Astrocyte of the hippocampus (primary cell): ENCODE results near the gene GAR1.
"Not testable (repeated sequence)": the region's sequence is repeated elsewhere in the genome, so short reads cannot be mapped to it uniquely, and the experiment has no call there.

ENCODE experiments used
- DNase-seq: peaks from one replicate; pipeline ENCODE4 v3.0.0; 2011; ENCODE audit warnings: low read depth, low spot score

Gene GAR1

DNA sequence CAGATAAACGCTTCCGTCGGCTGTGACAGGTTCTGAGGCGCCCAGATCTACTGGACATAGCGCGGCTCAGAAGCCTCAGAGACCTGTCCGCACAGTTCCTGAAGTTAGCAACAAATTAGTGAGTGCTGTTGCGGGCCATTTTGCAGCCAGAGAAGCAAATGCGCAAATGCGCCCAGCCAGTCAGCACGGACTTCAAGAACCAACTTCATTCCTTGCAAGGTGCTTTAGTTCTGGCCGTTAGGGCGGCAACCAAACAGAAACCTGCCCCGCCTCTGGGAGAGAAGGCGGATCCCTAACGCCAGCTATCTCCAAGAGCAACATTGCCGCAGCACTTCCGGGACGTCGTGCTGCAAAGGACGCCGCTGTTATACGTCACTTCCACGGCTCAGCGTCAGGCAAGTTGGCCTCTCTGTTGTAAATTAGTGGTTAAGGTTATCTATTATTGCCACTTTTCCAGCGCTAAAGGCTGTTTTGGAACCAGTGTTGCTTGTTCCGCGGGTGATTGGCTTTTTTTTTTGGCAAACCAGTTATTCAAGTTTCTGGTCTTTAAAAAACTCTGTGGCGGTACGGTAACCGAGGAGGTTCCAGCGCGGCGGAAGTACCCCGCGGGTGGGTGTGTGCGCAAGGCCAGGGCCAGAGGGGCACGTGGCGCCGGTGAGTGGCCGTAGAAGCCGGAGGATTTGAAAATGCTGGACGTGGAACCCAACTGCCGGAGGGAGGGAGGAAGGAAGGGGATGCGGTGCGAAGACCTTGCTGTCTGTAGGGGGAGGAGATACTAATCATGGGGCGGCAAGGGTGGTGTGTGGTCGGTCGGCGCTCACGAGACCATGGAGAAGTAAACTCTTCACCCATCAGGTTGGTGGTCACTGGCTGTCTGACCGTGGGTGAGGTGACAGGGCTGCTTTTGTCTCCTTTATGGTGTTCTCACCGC is at the start of gene GAR1:
Gene GAR1 (plus strand): TSS at position 612 of the 931 bp plus-strand sequence. CDS start 403 bp downstream, outside the sequence.
- DNase-seq = peak; percentile 97

DNA sequence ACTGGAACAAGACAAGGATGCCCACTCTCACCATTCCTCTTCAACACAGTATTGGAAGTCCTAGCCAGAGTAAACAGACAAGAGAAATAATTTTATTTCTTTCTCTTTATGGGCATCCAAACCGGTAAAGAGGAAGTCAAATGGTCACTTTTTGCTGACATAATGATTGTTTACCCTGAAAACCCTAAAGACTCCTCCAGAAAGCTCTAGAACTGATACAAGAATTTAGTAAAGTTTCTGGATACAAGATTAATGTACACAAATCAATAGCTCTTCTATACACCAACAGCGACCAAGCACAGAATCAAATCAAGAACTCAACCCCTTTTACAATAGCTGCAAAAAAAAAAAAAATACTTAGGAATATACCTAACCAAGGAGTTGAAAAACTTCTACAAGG is 33.5 kb upstream of the GAR1 start:
- not testable (repeated sequence) for DNase-seq

DNA sequence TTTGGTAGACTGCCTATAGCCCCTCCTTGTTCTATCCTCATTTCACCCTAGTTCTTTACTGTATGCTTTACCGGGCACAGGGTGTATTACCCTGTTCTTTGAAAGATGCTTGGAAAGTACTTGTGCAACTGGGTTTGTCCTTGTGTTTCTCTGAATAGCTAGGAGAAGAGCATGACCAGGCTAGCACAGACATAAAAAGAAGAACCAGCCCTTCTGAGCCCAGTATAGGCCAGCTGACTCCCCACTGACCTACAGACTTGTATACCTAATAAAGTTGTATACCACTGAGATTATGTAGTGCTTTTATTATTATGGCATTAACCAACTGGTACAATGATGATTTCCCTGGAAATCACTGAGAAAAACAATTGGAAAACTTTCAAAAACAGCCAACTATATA is 28.7 kb upstream of the GAR1 start:
- no peak for DNase-seq

DNA sequence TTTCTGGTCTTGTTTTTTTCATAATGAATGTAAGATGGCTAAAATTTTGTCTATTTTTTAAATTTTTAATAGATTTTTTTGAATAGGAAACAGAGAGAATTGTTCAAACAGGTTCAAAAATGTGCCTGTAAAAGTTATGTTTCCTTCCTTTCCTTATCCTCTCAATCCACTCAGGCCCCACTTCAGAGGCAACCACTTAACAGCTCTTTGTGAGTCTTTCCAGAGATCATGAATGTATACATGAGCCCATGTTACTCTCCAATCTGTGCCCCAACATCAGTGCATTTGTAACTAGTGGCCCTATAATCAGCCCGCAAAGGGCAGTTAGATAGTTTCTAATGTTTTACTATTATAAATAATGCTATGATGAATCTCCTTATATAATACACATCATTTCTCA is 27.8 kb upstream of the GAR1 start:
- DNase-seq = no peak

DNA sequence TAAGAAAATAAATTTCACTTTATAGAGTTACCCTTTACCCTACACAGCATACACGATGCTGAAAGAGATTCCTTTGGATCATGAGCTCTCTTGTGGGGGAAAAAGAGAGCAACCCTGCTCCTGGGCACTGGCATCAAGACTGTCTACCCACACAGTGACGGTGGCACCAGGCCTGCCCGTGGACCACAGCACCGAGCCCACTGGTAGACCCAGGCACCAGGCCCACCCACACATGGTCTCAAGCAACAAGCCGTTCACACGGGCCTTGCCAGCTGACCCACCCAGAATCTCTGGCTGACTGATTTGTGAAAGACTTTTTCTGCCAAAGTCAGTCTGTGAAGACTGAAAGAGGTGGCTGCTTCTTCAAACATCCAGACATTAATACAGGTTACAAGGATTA is 20.5 kb upstream of the GAR1 start:
- DNase-seq = no peak

DNA sequence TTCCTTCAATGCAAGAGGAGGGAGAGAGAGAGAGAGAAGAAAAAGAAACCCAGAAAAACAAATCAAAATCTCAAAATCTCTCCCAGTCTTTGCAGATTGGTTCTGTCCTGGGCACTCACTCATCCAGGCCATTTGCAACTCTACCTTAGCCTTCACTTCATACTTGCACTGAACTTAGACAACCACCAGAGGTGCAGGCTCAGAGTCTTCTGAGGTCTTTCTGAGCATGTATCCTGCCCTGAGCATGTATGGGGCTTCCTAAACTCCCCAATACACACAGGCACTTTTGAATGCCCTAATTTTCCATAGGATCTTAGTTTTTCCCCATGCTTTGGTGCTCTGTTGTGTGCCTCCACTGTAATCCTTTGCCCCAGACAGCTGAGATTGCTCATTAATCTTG is 16.7 kb upstream of the GAR1 start:
- DNase-seq = no peak

DNA sequence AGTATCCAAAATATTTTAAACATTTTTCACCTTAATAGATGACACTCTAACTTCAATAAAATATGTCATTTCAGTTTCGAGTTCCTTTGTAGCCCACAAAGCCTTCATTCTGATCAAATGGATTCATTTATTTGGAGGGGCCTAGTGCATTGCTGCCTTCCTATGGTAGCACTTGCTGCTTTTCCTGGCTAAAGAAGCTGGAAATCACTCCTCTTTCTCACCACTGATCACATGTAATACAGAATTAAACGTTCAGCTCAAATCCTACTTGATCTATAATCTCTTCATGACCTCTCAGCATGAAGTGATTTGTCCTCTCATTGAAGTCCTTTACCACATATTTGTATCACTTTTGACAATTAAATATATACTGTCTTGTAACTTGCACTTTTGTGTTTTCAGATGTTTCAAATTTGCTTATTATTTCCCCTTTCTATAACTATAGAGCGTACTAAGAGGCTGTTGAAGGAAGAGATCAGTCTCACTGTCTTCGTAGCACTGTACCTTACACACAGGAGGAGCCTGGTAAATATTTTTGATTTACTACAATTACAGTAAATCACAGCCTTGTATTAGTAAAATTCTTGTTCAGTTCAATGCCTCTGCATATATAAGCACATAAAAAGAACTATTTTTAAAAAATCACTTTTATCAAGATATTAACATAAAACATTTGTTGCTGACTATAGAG is 14.3 kb upstream of the GAR1 start:
- peak; percentile 29 for DNase-seq

DNA sequence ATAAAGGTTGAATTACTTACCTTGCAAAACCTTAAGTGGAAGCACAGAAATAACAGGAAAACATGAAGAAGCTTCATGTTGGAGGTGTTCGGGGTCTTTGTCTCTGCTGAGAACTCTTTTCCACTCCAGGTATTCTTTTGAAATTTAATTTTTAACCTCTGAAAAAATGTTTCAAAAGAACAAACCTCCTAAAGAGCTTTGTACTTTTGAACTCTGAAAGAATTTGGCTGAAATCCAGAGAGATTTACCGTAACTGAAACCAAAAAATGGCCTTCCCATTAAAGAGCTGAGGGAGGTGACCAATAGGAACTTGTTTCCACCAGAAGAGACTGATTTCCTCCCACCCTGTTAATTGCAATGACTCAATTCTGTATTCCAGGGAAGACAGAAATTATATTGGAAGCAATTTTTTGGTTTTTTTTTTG is 13.7 kb upstream of the GAR1 start, which contains the start of gene CFI:
Gene CFI (minus strand): TSS at position 105 of the 425 bp plus-strand sequence. CDS start 28 bp downstream, at position 77.
- peak; percentile 90 for DNase-seq

DNA sequence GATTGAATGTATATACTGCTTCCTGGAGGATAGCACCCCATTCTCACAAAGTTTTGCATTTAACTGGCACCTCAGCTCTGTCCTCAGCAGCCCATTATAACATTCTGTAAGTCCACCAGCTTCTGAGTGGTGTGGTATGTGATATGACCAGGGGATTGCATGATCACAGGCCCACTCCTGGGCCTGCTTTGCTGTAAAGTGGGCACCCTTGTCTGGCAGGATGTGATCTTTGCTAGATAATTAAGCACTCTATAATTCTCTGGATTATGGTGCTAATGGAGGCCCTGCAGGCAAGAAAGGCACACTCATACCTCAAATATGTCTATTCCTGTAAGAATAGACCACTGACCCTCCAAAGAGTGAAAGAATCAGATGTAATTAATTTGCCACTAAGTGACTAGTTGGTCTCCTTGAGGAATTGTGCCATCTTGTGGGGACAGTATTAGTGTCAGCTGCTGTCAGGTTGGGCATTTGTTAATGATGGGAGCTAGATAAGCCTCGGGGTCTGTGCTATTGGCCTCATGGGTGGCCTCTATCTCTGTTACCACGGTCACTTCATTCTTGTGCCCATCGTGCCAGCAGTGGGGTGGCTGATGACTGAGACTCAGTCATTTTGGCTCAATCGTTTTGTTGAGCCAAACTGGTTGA is 11.5 kb upstream of the GAR1 start:
- peak; percentile 87 for DNase-seq

DNA sequence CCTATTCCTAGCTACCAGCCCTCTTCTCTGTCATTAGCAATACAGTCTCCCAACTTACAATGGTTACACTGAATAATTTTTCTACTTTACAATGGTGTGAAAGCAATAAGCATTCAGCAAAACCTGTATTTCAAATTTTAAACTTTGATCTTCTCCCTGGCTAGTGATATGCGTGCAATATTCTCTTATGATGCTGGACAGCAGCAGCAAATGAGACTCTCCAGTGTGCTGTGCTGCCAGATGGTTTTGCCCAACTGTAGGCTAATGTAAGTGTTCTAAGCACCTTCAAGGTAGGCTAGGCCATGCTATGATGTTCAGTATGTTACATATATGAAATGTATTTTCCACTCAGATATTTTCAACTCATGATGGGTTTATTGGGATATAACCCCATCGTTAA is 5.9 kb upstream of the GAR1 start:
- no peak for DNase-seq

DNA sequence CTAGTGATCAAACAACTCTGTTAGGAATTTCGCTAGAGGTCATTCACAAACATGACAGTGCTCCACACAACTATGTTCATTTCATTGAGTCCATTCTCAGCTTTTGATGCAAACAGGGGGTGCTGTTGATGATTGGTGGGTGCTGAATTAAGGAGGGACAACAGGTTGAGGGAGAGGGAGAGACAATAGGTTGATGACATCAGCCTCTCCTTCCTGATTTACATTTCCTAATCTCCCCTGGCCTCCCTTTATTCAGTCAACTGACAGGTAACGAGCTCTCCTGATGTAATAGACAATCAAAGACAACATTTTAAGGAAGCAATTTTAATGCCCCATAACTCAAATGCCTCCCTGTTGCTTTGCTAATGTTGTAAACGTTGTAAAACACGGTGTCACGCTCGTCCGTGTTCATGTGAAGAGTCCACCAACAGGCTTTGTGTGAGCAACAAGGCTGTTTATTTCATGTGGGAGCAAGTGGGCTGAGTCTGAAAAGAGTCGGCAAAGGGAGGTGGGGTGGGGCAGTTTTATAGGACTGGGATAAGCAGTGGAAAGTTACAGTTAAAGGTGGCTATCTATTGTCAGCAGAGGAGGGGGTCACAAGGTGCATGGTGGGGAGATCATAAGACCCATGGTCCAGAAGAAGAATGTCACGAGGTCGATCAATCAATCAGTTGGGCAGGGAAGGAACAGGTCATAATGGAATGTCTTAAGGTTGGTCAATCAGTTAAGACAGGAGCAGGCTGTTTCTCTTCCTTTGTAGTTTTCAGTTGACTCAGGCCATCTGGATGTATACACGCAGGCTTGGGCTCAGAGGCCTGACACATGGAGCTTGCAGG is 4.8 kb upstream of the GAR1 start:
- DNase-seq = no peak

DNA sequence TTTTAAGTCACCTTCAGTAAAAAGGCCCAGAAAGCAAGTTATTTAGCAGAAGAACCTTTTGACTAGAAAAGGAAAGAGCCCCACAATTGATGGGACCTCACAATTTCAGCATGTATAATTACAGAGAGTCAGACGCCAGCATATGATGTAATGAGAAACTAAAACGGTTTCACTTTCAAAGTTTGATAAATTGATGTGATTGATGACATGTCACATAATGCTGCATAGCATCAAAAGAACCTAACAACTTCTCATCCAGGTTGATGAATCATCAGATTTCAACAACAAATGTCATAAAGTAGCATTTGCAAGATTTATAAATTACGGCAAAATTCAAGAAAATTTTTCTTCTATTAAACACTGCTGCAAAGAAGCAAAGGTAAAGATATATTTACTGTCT is 3.9 kb upstream of the GAR1 start:
- DNase-seq = no peak

DNA sequence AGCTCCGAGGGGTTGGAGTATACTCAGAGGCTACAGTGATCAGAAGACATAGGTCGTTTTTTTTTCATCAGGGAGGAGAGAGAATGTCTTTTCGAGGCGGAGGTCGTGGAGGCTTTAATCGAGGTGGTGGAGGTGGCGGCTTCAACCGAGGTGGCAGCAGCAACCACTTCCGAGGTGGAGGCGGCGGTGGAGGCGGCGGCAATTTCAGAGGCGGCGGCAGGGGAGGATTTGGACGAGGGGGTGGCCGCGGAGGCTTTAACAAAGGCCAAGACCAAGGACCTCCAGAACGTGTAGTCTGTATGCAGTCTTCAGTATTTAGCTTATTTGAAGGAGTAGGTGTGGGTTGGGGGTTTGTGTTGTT is 500 bp downstream of the GAR1 start:
- no peak for DNase-seq

DNA sequence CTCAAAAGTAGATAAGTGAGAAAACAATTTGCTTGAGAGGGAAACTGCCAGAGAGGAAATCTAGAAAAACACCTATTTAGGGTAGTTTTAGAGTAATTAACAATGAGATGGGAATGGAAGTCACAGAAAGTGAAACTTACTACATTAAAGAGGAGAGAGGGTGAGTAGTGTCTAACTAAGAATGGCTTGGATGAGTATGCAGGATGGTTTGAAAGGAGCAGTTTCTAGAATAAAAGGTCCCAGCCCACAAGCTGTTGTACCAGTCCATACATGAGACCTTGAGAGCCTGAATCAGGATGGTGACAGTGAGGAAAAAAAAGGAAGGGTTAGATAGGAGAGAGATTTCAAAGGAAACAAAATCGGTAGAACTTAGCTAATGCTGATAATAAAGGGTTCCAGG is 1.3 kb downstream of the GAR1 start:
- no peak for DNase-seq

DNA sequence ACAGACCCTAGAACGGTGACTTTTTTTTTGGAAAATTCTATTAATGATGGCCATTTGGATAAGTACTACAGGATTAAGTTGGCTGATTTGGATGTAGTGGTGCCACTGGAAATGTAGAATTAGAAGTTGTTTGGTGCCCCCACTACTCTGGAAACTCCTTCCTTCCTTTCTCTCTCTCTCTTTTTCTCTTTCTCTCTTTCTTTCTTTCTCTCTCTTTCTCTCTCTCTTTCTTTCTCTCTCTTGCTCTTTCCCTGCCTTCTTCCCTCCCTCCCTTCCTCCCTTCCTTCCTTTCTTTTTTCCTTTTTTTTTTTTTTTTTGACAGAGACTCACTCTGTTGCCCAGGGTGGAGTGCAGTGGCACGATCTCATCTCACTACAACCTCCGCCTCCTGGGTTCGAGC is 2.7 kb downstream of the GAR1 start:
- no peak for DNase-seq

DNA sequence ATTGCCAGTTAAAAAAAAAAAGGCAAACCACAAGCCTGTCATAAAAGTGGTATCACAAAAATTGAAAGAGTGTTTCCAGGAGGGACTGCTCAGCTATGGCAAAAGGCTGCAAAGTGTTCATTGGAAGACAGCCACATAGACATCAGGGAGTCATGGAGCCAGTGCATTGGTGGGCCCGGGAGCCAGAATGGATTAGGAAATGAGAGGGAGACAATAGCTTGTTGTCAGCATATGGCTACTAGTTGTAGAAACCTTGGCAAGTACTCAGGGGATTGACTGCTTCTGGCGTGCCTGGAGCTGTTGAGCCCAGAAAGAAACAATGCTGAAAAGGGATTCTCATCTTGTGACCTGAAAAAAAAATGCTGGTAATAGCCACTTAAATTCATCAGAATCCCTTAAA is 5.0 kb downstream of the GAR1 start:
- DNase-seq = peak; percentile 74

DNA sequence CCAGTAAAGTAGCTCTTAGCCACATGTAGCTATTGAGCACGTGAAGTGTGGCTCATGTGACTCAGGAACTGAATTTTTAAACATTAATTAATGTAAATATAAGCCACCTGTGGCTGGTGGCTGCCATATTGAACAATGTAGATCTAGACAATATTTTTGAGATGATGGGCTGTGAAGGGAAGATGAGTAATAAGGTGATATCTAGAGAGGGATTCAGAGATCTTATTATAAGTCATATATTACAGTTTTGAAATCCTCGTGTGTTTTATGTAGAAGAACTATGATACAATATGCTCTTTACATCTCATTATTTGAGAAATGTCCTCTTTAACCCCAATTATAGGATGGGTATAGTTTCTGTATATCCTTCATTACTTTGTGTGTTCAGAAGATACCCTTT is 5.6 kb downstream of the GAR1 start:
- DNase-seq = no peak

DNA sequence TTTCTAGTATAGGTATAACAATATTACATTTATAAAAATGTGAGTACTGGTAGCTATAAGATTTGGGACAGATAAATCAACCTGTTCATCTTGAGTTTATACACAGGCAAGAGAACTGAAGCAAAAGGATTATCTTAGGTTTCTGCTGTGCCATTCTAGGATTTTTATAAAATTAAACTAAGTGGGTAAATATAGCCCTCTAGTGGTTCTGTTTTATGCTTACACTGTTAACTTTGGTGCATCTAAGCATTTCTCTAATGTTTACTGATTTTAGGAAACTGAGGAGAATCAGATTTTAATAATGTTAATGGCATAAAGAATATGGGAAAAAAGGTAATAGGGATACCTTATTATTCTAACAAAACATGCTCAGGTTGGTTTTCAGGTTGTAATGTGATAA is 11.2 kb downstream of the GAR1 start:
- DNase-seq = peak; percentile 24

DNA sequence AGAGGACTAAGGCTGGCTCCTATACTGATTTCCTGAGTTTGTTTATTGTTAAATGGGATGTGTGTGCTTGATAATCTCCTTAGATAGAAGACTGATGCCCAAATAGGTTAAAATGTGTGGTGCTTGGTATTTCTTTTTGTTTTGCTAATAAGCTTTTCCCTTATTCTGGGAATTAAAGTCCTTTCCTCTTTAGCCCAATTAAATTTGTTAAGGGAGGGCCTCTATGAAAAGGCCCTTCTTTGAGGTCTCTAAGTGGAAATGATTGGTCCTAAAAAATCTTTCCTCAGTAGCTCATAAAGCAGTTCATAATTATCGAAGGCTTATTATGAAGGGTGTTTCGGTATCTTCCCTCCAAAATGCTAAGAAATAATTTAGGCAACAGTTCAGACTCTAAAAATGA is 12.1 kb downstream of the GAR1 start, which contains the start of gene RRH:
Gene RRH (plus strand): TSS at position 301 of the 400 bp plus-strand sequence. CDS start 56 bp downstream, at position 357.
- DNase-seq = no peak

DNA sequence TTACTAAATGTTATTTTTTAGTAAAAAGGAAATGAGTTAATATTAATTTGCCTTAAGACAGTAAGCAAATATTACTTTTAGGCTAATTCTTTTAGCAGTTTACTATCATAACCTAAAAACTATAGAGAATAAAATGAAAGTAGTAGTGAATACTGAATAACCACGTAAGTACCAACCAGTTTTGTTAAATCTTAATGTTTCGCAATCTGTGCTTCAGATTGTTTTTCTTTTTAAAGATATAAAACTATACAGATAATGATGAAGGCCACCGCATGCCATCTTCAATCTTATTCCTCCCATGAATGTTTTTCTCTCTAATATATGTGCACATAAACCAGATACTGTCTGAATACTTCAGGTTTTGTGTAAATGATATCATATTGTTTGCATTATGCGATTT is 18.2 kb downstream of the GAR1 start:
- DNase-seq = no peak

DNA sequence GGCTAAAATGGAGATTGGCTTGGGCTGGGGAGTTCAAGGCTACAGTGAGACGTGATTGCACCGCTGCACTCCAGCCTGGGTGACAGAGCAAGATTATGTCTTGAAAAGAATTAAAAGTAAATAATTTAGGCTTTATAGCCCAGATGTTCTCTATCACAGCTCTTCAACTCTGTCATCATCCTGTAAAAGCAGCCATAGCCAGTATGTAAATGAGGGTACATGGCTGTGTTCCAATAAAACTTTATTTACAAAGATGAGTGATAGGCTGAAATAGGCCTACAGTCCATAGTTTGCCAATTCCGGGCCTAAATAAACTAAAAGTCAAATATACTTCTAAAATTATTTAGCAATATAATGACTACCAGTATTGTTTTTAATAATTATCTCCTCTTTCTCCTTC is 21.4 kb downstream of the GAR1 start:
- DNase-seq = no peak
